ENCODE results near the gene RASA4.
"Not testable (repeated sequence)": the region's sequence is repeated elsewhere in the genome, so short reads cannot be mapped to it uniquely, and the experiment has no call there.

GRCh38 chr7:102604431-102605145 is 12.0 kb downstream of the RASA4 start:
- TF ChIP-seq POLR2AphosphoS5 (IDR thresholded peaks at IDR 0.05; ENCODE audit: borderline replicate concordance, low read depth, low read length); EZH2 (IDR thresholded peaks at IDR 0.05): not testable (repeated sequence)
